ENCODE results near the gene PPP1R3D.

Gene PPP1R3D

GRCh38 chr20:59888050-59888449 lies 52.1 kb downstream of the PPP1R3D start:
- no peak overlapping the region for H3K4me3 ChIP-seq (ENCODE audit: control insufficient read depth, low read depth, low read length)
- no peak for TF ChIP-seq CTCF (conservative IDR thresholded peaks at IDR 0.05; ENCODE audit: control insufficient read depth, insufficient read depth, low read depth, low read length)
- DNase-seq (ENCODE audit: low read depth) = no peak
